ENCODE data around the gene C6orf62.

DNA sequence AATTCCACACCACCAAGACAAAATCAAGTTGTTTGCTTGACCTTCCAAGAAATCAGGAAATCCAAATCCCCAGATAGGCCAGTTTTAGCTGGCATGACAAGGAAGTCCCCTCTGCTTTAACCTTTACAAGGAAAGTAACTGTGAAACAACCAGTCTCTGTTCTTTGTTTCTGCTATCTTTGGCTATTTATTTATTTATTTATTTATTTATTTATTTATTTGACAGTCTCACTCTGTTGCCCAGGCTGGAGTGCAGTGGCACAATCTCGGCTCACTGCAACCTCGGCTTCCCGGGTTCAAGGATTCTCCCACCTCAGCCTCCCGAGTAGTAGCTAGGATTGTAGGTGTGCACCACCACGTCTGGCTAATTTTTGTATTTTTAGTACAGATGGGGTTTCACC lies 41.3 kb upstream of the C6orf62 start:
- TF ChIP-seq, protein P1, sequence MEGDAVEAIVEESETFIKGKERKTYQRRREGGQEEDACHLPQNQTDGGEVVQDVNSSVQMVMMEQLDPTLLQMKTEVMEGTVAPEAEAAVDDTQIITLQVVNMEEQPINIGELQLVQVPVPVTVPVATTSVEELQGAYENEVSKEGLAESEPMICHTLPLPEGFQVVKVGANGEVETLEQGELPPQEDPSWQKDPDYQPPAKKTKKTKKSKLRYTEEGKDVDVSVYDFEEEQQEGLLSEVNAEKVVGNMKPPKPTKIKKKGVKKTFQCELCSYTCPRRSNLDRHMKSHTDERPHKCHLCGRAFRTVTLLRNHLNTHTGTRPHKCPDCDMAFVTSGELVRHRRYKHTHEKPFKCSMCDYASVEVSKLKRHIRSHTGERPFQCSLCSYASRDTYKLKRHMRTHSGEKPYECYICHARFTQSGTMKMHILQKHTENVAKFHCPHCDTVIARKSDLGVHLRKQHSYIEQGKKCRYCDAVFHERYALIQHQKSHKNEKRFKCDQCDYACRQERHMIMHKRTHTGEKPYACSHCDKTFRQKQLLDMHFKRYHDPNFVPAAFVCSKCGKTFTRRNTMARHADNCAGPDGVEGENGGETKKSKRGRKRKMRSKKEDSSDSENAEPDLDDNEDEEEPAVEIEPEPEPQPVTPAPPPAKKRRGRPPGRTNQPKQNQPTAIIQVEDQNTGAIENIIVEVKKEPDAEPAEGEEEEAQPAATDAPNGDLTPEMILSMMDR (IDR thresholded peaks at IDR 0.05): no peak
- no peak for TF ChIP-seq POLR2A (IDR thresholded peaks at IDR 0.05)

Data from testis (tissue), 2 donors.